ENCODE data around the gene IST1.

DNA sequence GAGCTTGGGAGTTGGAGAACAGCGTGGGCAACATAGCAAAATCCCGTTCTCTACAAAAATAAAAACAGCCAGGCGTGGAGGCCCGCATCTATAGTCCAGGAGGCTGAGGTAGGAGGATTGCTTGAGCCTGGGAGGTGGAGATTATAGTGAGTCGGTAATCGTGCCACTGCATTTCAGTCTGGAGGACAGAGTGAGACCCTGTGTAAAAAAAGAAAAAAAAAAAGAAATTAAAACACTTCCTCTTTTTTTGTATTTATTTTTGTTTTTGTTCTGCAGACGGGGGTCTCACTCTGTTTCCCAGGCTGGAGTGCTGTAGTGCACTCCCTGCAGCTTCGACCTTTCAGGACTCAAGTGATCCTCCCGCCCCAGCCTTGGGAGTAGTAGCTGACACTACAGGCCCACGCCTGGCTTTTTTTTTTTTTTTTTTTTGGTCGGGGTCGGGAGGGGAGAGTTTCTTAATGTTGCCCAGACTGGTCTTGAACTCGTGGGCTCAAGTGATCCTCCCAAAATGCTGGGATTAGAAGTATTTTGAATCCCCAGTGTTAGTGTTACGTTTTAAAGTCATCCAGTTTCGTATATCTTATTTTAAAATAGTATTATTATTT is 1.5 kb downstream of the IST1 start:
- TF ChIP-seq, protein P1, sequence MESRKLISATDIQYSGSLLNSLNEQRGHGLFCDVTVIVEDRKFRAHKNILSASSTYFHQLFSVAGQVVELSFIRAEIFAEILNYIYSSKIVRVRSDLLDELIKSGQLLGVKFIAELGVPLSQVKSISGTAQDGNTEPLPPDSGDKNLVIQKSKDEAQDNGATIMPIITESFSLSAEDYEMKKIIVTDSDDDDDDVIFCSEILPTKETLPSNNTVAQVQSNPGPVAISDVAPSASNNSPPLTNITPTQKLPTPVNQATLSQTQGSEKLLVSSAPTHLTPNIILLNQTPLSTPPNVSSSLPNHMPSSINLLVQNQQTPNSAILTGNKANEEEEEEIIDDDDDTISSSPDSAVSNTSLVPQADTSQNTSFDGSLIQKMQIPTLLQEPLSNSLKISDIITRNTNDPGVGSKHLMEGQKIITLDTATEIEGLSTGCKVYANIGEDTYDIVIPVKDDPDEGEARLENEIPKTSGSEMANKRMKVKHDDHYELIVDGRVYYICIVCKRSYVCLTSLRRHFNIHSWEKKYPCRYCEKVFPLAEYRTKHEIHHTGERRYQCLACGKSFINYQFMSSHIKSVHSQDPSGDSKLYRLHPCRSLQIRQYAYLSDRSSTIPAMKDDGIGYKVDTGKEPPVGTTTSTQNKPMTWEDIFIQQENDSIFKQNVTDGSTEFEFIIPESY (IDR thresholded peaks at IDR 0.05), result no peak
- TF ChIP-seq ZNF622 (IDR thresholded peaks at IDR 0.05), result no peak
- no peak for TF ChIP-seq TCF12 (IDR thresholded peaks at IDR 0.05; ENCODE audit: low read depth, low read length)
- TF ChIP-seq POLR2AphosphoS5 (IDR thresholded peaks at IDR 0.05; ENCODE audit: low read length), result no peak
- TF ChIP-seq POLR2A (IDR thresholded peaks at IDR 0.05; ENCODE audit: low read depth, low read length), result no peak
- TF ChIP-seq POLR2AphosphoS2 (IDR thresholded peaks at IDR 0.05; ENCODE audit: low read depth, low read length), result no peak
- TF ChIP-seq, protein P2, sequence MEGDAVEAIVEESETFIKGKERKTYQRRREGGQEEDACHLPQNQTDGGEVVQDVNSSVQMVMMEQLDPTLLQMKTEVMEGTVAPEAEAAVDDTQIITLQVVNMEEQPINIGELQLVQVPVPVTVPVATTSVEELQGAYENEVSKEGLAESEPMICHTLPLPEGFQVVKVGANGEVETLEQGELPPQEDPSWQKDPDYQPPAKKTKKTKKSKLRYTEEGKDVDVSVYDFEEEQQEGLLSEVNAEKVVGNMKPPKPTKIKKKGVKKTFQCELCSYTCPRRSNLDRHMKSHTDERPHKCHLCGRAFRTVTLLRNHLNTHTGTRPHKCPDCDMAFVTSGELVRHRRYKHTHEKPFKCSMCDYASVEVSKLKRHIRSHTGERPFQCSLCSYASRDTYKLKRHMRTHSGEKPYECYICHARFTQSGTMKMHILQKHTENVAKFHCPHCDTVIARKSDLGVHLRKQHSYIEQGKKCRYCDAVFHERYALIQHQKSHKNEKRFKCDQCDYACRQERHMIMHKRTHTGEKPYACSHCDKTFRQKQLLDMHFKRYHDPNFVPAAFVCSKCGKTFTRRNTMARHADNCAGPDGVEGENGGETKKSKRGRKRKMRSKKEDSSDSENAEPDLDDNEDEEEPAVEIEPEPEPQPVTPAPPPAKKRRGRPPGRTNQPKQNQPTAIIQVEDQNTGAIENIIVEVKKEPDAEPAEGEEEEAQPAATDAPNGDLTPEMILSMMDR (IDR thresholded peaks at IDR 0.05 in 2 of 3, conservative IDR thresholded peaks at IDR 0.05 in 1 of 3; ENCODE audit: control insufficient read depth in 2 of 3, extremely low read depth in 1 of 3, insufficient read depth in 1 of 3, low read depth in 3 of 3, low read length in 3 of 3), result no peak

Data from GM12878 (cell line).